Measurements from ENCODE around the gene CYTH3.

CYTH3 gene

DNA sequence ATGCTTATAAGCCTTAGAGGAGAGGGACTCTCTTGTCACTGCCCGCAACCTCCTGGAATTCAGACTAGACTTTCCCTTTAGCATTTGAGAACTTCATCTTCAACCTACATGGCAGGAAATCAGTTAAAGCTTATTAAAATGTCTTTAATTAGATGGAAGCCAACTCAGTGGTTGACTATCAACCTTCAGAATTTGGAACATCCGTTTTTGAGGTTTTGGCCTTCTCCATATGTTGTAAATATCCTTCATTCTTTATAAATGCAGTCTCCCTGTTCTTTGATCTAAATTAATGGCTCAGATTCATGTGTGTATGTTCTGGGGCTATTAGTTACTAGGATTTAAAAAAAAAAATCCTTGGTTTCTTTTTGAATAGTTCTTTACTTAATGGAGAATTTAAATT lies 156.2 kb downstream of the CYTH3 start:
- DNase-seq (ENCODE audit: low spot score) = no peak
- TF ChIP-seq, protein P1, sequence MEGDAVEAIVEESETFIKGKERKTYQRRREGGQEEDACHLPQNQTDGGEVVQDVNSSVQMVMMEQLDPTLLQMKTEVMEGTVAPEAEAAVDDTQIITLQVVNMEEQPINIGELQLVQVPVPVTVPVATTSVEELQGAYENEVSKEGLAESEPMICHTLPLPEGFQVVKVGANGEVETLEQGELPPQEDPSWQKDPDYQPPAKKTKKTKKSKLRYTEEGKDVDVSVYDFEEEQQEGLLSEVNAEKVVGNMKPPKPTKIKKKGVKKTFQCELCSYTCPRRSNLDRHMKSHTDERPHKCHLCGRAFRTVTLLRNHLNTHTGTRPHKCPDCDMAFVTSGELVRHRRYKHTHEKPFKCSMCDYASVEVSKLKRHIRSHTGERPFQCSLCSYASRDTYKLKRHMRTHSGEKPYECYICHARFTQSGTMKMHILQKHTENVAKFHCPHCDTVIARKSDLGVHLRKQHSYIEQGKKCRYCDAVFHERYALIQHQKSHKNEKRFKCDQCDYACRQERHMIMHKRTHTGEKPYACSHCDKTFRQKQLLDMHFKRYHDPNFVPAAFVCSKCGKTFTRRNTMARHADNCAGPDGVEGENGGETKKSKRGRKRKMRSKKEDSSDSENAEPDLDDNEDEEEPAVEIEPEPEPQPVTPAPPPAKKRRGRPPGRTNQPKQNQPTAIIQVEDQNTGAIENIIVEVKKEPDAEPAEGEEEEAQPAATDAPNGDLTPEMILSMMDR (IDR thresholded peaks at IDR 0.05; ENCODE audit: poor library complexity, severe bottlenecking) = no peak
- Histone ChIP-seq H3K4me1 (ENCODE audit: insufficient read depth, poor library complexity, severe bottlenecking) (no peaks in the 10 kb centered on the region), H3K27me3 (ENCODE audit: insufficient read depth, poor library complexity, severe bottlenecking) (no peaks in the 10 kb centered on the region), H3K36me3 (ENCODE audit: low read depth) (peaks cover 82% of the 10 kb centered on the region), H3K27ac (ENCODE audit: poor library complexity, severe bottlenecking) (no peak overlapping the region), H3K4me3 (ENCODE audit: severe bottlenecking) (no peak overlapping the region), H3K9me3 (ENCODE audit: severe bottlenecking) (peaks cover 8% of the 10 kb centered on the region)
- no peak for ATAC-seq (ENCODE audit: low read depth)

Data from RWPE2 (cell line).